ENCODE measurements around the gene SMIM30. TPM values are rescaled to one million over a fixed set of nuclear protein-coding genes. Genes with fewer than 3 reads are reported as not detected.

SMIM30 gene
- total RNA-seq = 49.1 and 71.7 TPM in 2 replicates

DNA sequence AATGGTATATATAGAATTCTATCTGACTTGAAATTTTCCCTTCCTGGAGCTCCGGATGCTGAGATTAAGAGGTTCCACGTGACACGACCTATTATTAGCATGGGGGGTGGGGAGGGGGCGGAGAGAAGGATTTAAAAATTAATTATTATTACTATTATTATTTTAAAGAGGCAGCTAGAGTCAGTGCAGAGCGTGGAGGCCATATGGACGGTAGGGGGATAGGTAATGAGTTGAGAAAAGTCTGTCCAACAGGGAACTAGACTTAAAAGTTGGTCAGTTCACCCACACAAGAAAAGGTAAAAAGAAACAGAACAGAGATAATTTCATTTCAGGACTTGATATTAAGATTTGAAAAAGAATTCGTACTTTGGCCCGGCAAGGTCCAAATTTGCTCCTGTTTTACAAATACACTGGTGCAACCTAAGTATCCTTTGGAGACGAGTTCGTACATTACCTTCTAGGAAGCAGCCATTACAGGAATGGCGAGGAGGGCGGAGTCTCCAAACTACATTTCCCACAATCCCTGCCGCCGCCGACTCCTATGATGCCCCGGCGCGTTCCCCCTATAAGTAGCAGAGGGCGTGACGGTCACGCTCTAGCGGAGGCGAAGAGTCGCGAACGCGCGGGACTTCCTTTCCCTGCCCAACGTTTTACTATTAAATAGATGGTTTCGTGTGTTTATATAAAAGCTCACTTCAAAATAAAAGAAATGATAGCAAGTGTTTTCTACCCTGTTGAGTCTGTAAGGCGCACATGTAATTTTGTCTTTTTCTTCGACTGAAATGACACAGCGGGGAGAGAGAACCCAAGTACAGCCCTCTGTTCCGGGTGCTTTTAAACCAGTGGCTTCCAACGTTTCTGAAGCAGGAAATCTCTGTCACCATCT is at the start of gene SMIM30:
SMIM30 (minus strand) TSS at position 481 of the 886 bp plus-strand sequence. CDS start 976 bp downstream, outside the sequence.

DNA sequence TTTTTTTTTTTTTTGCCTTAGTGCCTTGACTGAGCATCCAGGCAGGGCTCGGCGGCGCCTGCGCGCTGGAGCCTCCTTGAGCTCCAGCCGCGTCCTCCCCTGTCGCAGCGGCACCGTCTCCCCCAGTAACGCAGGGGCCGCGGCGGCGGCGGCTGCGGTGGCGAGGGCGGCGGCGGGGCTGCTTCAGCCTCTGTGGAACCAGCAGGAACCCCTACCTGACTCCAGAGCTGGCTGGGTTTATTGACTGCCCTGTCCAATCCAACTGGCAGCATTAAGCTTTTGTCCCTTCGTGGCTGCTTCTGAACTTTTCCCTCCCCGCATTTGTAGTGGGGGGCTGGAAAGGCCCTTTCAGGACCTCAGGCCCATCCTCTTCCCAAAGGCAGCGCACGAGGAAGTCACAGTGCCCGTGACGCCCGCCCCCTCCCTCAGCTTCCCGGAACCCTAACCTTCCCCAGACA is 31.9 kb downstream of the SMIM30 start, which contains the start of gene GPR85:
GPR85 (minus strand) TSS at position 397 of the 458 bp plus-strand sequence. CDS start 2,106 bp downstream, outside the sequence.

Other genes starting within 250 kb of the SMIM30 start
- 0.53 and 6.2 TPM in 2 replicates for gene GPR85, start 31.7 kb downstream of the SMIM30 start, total RNA-seq

Data from thoracic aorta endothelial cell (primary cell).